ENCODE data around the gene TMEM86A. TPM values are rescaled to one million over a fixed set of nuclear protein-coding genes. Genes with fewer than 3 reads are reported as not detected.
"Not testable (repeated sequence)": the region's sequence is repeated elsewhere in the genome, so short reads cannot be mapped to it uniquely, and the experiment has no call there.

The TMEM86A gene
- total and polyA plus RNA-seq, 2 of the 8 experiments (the other 6 are each of a cell fraction or from before 2014, with no cell fraction given), result 1.5 to 1.7 TPM

DNA sequence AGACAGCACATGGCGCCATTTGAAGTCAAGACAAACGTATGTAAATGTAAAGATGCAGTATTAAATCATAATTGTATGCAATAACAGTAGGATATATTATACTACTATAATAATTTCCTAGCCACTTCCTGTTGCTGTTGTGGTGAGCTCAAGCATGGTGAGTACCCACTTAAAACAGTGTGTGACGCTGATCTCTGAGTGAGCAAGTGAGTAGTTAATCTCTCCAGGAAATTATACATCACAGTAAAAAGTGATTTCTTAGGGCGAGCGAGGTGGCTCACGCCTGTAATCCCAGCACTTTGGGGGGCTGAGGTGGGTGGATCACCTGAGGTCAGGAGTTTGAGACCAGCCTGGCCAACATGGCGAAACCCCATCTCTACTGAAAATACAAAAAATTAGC is 26.4 kb upstream of the TMEM86A start:
- DNase-seq (ENCODE audit: low read depth in 1 of 2, low spot score in 2 of 2); H3K56ac ChIP-seq (replicated peaks; ENCODE audit: insufficient read length, low read depth, low read length); H3K79me1 ChIP-seq (ENCODE audit: low read depth, low read length); H2BK5ac ChIP-seq (ENCODE audit: low read depth, low read length); H2BK12ac ChIP-seq (ENCODE audit: low read depth, low read length); FAIRE-seq; H3K27ac ChIP-seq (ENCODE audit: low read depth, low read length); H4K8ac ChIP-seq (ENCODE audit: extremely low read depth, insufficient read depth, low read length); H4K20me1 ChIP-seq (replicated peaks in 1 of 2; ENCODE audit: control insufficient read depth in 1 of 2, insufficient read depth in 2 of 2, low read length in 2 of 2); H2AFZ ChIP-seq (ENCODE audit: low read length); H3K4me2 ChIP-seq (ENCODE audit: insufficient read depth in 1 of 2, low read depth in 2 of 2, low read length in 2 of 2); H3K9me3 ChIP-seq (ENCODE audit: insufficient read depth in 2 of 2, low read depth in 1 of 2, low read length in 1 of 2); H3K9ac ChIP-seq (replicated peaks in 1 of 4; ENCODE audit: extremely low read depth in 1 of 4, low read depth in 3 of 4, low read length in 3 of 4); H2BK15ac ChIP-seq (ENCODE audit: low read length); H3K4me3 ChIP-seq (ENCODE audit: extremely low read depth in 1 of 4, insufficient read depth in 2 of 4, low read depth in 3 of 4, low read length in 4 of 4); H3K27me3 ChIP-seq (replicated peaks in 1 of 4; ENCODE audit: control insufficient read depth in 3 of 4, extremely low read depth in 1 of 4, insufficient read depth in 3 of 4, low read length in 3 of 4); H2BK20ac ChIP-seq (ENCODE audit: low read length); H2BK120ac ChIP-seq (replicated peaks; ENCODE audit: low read depth, low read length); H2AK5ac ChIP-seq (ENCODE audit: low read depth, low read length); H3K18ac ChIP-seq (ENCODE audit: extremely low read depth, low read length); H3K79me2 ChIP-seq (ENCODE audit: control insufficient read depth in 1 of 2, insufficient read depth in 2 of 2, low read length in 2 of 2); H3K14ac ChIP-seq (ENCODE audit: insufficient read length); H3K36me3 ChIP-seq (ENCODE audit: control insufficient read depth in 2 of 4, insufficient read depth in 4 of 4, low read length in 3 of 4); H3K23ac ChIP-seq (ENCODE audit: insufficient read length); POLR2A ChIA-PET (ENCODE audit: partially characterized antibody); H3K4ac ChIP-seq (replicated peaks; ENCODE audit: insufficient read length, low read depth, low read length); H3K23me2 ChIP-seq (ENCODE audit: low read depth, low read length); H4K91ac ChIP-seq (replicated peaks; ENCODE audit: insufficient read length, low read length); H4K5ac ChIP-seq (ENCODE audit: insufficient read length, low read depth, low read length); H3K4me1 ChIP-seq (replicated peaks in 1 of 4; ENCODE audit: control insufficient read depth in 3 of 4, insufficient read depth in 4 of 4, low read length in 3 of 4): not testable (repeated sequence)
- CTCF ChIA-PET (ENCODE audit: partially characterized antibody), result interaction anchor here (1.0 to 1.3 kb wide), 2 partner anchors 65 to 80 kb away, joined by 3 read pairs; no protein-coding TSS in a partner anchor
- 91% methylated on average over 7 of the region's 7 CpGs; no CpG with 5 or more reads in 1 of the 2 experiments for WGBS, 2 experiments (ENCODE audit: extremely low coverage in 1 of 2, insufficient coverage in 1 of 2, insufficient read length in 1 of 2, insufficient replicate concordance in 2 of 2, low coverage in 1 of 2, low lambda C conversion rate in 2 of 2, missing lambda C conversion rate in 1 of 2)
